GM18520 (cell line): Measurements from ENCODE around the gene KRTAP10-6.
"Not testable (repeated sequence)": the region's sequence is repeated elsewhere in the genome, so short reads cannot be mapped to it uniquely, and the experiment has no call there.

ENCODE experiments used
- ATAC-seq: cut with Tn5 transposase; IDR thresholded peaks from one replicate; pipeline ENCODE4 v1.9.1; 2021; ENCODE audit not compliant: unreplicated experiment

KRTAP10-6 gene

GRCh38 chr21:44592446-44593311 is at the start of gene KRTAP10-6:
TSS of gene KRTAP10-6 (minus strand) at chr21:44592505. CDS start at chr21:44592484, 21 bp downstream.
- no peak for ATAC-seq

GRCh38 chr21:44640761-44641160 is 48.5 kb upstream of the KRTAP10-6 start:
- no peak for ATAC-seq

- no peak for ATAC-seq
Observed at GRCh38 chr21:44639331-44639655, 47.0 kb upstream of the KRTAP10-6 start.

- not testable (repeated sequence) for ATAC-seq
Observed at GRCh38 chr21:44638506-44639330, 46.4 kb upstream of the KRTAP10-6 start.

GRCh38 chr21:44637851-44638348 is 45.6 kb upstream of the KRTAP10-6 start:
- not testable (repeated sequence) for ATAC-seq

- ATAC-seq, result no peak
Observed at GRCh38 chr21:44637018-44637850, 44.9 kb upstream of the KRTAP10-6 start, which contains the start of gene KRTAP10-10. TSS of gene KRTAP10-10 (plus strand) at chr21:44637356. CDS start at chr21:44637418, 62 bp downstream.

GRCh38 chr21:44636209-44637017 is 44.1 kb upstream of the KRTAP10-6 start:
- ATAC-seq, result no peak

GRCh38 chr21:44632067-44632466 is 39.8 kb upstream of the KRTAP10-6 start:
- ATAC-seq, result no peak

GRCh38 chr21:44630440-44630839 is 38.1 kb upstream of the KRTAP10-6 start:
- no peak for ATAC-seq

- no peak for ATAC-seq
Observed at GRCh38 chr21:44628707-44629391, 36.5 kb upstream of the KRTAP10-6 start.

GRCh38 chr21:44627831-44628233 is 35.5 kb upstream of the KRTAP10-6 start:
- ATAC-seq, result not testable (repeated sequence)

GRCh38 chr21:44627181-44627822 is 35.0 kb upstream of the KRTAP10-6 start:
- not testable (repeated sequence) for ATAC-seq

GRCh38 chr21:44626673-44627143 is 34.4 kb upstream of the KRTAP10-6 start, which contains the start of gene KRTAP10-9:
TSS of gene KRTAP10-9 (plus strand) at chr21:44627093. CDS start at chr21:44627172, 79 bp downstream.
- ATAC-seq, result no peak

GRCh38 chr21:44626262-44626661 is 34.0 kb upstream of the KRTAP10-6 start:
- no peak for ATAC-seq

- no peak for ATAC-seq
Observed at GRCh38 chr21:44625756-44626155, 33.5 kb upstream of the KRTAP10-6 start.

GRCh38 chr21:44623575-44623974 is 31.3 kb upstream of the KRTAP10-6 start:
- no peak for ATAC-seq

GRCh38 chr21:44619886-44620285 is 27.6 kb upstream of the KRTAP10-6 start:
- no peak for ATAC-seq

- ATAC-seq, result no peak
Observed at GRCh38 chr21:44618909-44619308, 26.6 kb upstream of the KRTAP10-6 start.

GRCh38 chr21:44618504-44618903 is 26.2 kb upstream of the KRTAP10-6 start:
- ATAC-seq, result no peak
